Sigmoid colon (tissue), 7 donors: ENCODE measurements around the gene RSPH6A. TPM values are rescaled to one million over a fixed set of nuclear protein-coding genes. Genes with fewer than 3 reads are reported as not detected.
A peak's percentile ranks its signal among the peaks of the same experiment; 100 is the strongest.

ENCODE experiments used
- DNase-seq: peaks from one replicate; pipeline ENCODE4 v3.0.0-alpha.2; 2019
- H3K27ac ChIP-seq, 4 donors: fragments of 200-600 bp; sonication (generic); one replicate each; pipeline ENCODE4 v1.5.1; 2016 to 2019; ENCODE audit warnings: mild to moderate bottlenecking in 1 of 4
- H3K27me3 ChIP-seq, 3 donors: fragments of 200-600 bp; sonication (generic); one replicate each; pipeline ENCODE4 v1.5.1; 2019; ENCODE audit warnings: mild to moderate bottlenecking in 1 of 3
- H3K36me3 ChIP-seq, 4 donors: fragments of 200-600 bp; sonication (generic); one replicate each; pipeline ENCODE4 v1.5.1; 2016 to 2019
- H3K4me1 ChIP-seq, 4 donors: fragments of 200-600 bp; sonication (generic); one replicate each; pipeline ENCODE4 v1.5.1; 2017 to 2019
- H3K4me3 ChIP-seq, 4 donors: fragments of 200-600 bp; sonication (generic); one replicate each; pipeline ENCODE4 v1.5.1; 2017 to 2019; ENCODE audit warnings: mild to moderate bottlenecking in 2 of 4, moderate library complexity in 1 of 4
- H3K9me3 ChIP-seq, 4 donors: fragments of 200-600 bp in 3 of 4; sonication (generic) in 3 of 4; one replicate each; pipeline versions ENCODE4 v1.5.1 to v1.6.1; 2013 to 2019
- CTCF ChIP-seq, 4 experiments: fragments of 450-650 bp in 3 of 4; fragments of 200-600 bp in 1 of 4; IDR thresholded peaks; one replicate each; pipeline ENCODE4 v1.5.1; 2016 to 2019; ENCODE audit warnings: antibody characterized with exemption in 4 of 4, mild to moderate bottlenecking in 3 of 4, moderate library complexity in 2 of 4
- EP300 ChIP-seq, 4 donors: sonication (generic); formaldehyde crosslinking; IDR thresholded peaks; one replicate each; pipeline ENCODE4 v1.6.1; 2017; ENCODE audit warnings: antibody characterized with exemption in 4 of 4
- POLR2A ChIP-seq, 2 donors: fragments of 450-650 bp; IDR thresholded peaks; one replicate each; pipeline ENCODE4 v1.6.1; 2016; ENCODE audit warnings: antibody characterized with exemption in 2 of 2, mild to moderate bottlenecking in 2 of 2, moderate library complexity in 2 of 2
- POLR2AphosphoS5 ChIP-seq, 4 donors: sonication (generic); formaldehyde crosslinking; IDR thresholded peaks; one replicate each; pipeline ENCODE4 v1.6.1; 2017; ENCODE audit warnings: antibody characterized with exemption in 4 of 4
- WGBS, 2 donors: extraction: QIAGEN DNeasy Blood & Tissue Kit; methylation state at CpG; one replicate each; pipeline ENCODE4 v1.1.7; 2013; 5-methylcytosine and 5-hydroxymethylcytosine counted together
- intact Hi-C: fragments of 100-400 bp; cut with DNase I; formaldehyde crosslinking; loops from one replicate; pipeline ENCODE4 v1.15.1; 2023
- polyA plus RNA-seq, 3 donors: library from polyadenylated mRNA; stranded (reverse); fragments of 200-250 nt; gene quantifications; one replicate each; pipeline ENCODE4 v1.2.3, GENCODE V29; 2013
- total RNA-seq, 4 donors: library from RNA; depleted of rRNA; stranded (reverse); fragments of >200 nt; gene quantifications; one replicate each; pipeline ENCODE4 v1.1.0, GENCODE V29; 2016
- donor health status: healthy with polysubstance abuse.
- donor health status: Bipolar disorder and iron deficiency.
- donor health status: healthy.

Gene RSPH6A
- total and polyA plus RNA-seq, 7 donors: 0.12 TPM; not detected in 6

- Histone ChIP-seq H3K4me1 (peaks cover 0 to 23% (median 19%) of the 10 kb centered on the region in 4 donors), H3K27ac (peak within 1 kb of the TSS; percentile 72 to 92 (median 83)), H3K36me3 (peaks cover 0 to 33% (median 15%) of the 10 kb centered on the region in 4 donors), H3K4me3 (peak within 1 kb of the TSS; percentile 56 to 86 (median 74)), H3K9me3 (no peaks in the 10 kb centered on the region), H3K27me3 (no peaks in the 10 kb centered on the region)
- intact Hi-C loops: loop anchor here (5.0 kb wide), 2 partner anchors 100 to 465 kb away; partner anchors contain the start of genes QPCTL and SNRPD2
- DNase-seq: peak; percentile 100
- peak; percentile 9 to 65 (median 56) for TF ChIP-seq POLR2AphosphoS5 (IDR thresholded peaks at IDR 0.05)
- TF ChIP-seq EP300 (IDR thresholded peaks at IDR 0.05): no peak
- TF ChIP-seq POLR2A (IDR thresholded peaks at IDR 0.05): no peak
- no peak for TF ChIP-seq CTCF (IDR thresholded peaks at IDR 0.05)
- WGBS, 2 donors: 0 to 1% methylated on average over 86 of the region's 86 CpGs
These were observed 22.5 kb downstream of the RSPH6A start, which contains the start of gene DMWD for GRCh38 chr19:45792470-45793177. DMWD (minus strand) TSS chr19:45792845; CDS start chr19:45792756, 89 bp downstream.

GRCh38 chr19:45791744-45792469 lies 23.2 kb downstream of the RSPH6A start:
- DNase-seq: no peak
- intact Hi-C loops: loop anchor here (5.0 kb wide), 2 partner anchors 100 to 465 kb away; partner anchors contain the start of genes QPCTL and SNRPD2
- Histone ChIP-seq H3K36me3 (peaks cover 0 to 41% (median 16%) of the 10 kb centered on the region in 4 donors), H3K27ac (peak overlapping the region; percentile 72 to 92 (median 83)), H3K4me3 (peak overlapping the region; percentile 56 to 86 (median 74)), H3K27me3 (no peaks in the 10 kb centered on the region), H3K4me1 (peaks cover 0 to 23% (median 19%) of the 10 kb centered on the region in 4 donors), H3K9me3 (no peaks in the 10 kb centered on the region)
- 8% methylated on average over 31 of the region's 31 CpGs for WGBS, 2 donors
- TF ChIP-seq POLR2AphosphoS5 (IDR thresholded peaks at IDR 0.05): no peak
- TF ChIP-seq EP300 (IDR thresholded peaks at IDR 0.05): no peak
- no peak for TF ChIP-seq CTCF (IDR thresholded peaks at IDR 0.05)
- TF ChIP-seq POLR2A (IDR thresholded peaks at IDR 0.05): no peak

- H3K4me3 ChIP-seq: no peak overlapping the region
- peaks cover 0 to 50% (median 24%) of the 10 kb centered on the region in 4 donors for H3K36me3 ChIP-seq
- WGBS, 2 donors: 55 to 88% methylated on average over 8 of the region's 8 CpGs
- peaks cover 0 to 25% (median 21%) of the 10 kb centered on the region in 4 donors for H3K4me1 ChIP-seq
- H3K27me3 ChIP-seq: no peaks in the 10 kb centered on the region
- intact Hi-C loops: loop anchor here (5.0 kb wide), 2 partner anchors 99 to 464 kb away; partner anchors contain the start of genes QPCTL and SNRPD2
- peak overlapping the region in 1 of 4 donors; percentile 91 for H3K27ac ChIP-seq
- H3K9me3 ChIP-seq: no peaks in the 10 kb centered on the region
- TF ChIP-seq POLR2A (IDR thresholded peaks at IDR 0.05): no peak
- no peak for TF ChIP-seq EP300 (IDR thresholded peaks at IDR 0.05)
- no peak for TF ChIP-seq POLR2AphosphoS5 (IDR thresholded peaks at IDR 0.05)
- no peak for TF ChIP-seq CTCF (IDR thresholded peaks at IDR 0.05)
- no peak for DNase-seq
These were observed 24.2 kb downstream of the RSPH6A start for GRCh38 chr19:45790942-45791341.

- 94 to 96% methylated on average over 15 of the region's 15 CpGs for WGBS, 2 donors
- Histone ChIP-seq H3K27ac (no peak overlapping the region), H3K9me3 (no peaks in the 10 kb centered on the region), H3K27me3 (no peaks in the 10 kb centered on the region), H3K4me1 (peaks cover 0 to 42% (median 38%) of the 10 kb centered on the region in 4 donors), H3K36me3 (peaks cover 0 to 60% (median 30%) of the 10 kb centered on the region in 4 donors), H3K4me3 (no peak overlapping the region)
- intact Hi-C loops: loop anchor here (10.0 kb wide), 1 partner anchor 284 kb away; the partner anchor contains the start of gene VASP
- TF ChIP-seq EP300 (IDR thresholded peaks at IDR 0.05) (no peak), POLR2A (IDR thresholded peaks at IDR 0.05) (no peak), POLR2AphosphoS5 (IDR thresholded peaks at IDR 0.05) (no peak), CTCF (IDR thresholded peaks at IDR 0.05) (no peak)
- no peak for DNase-seq
These were observed 25.9 kb downstream of the RSPH6A start for GRCh38 chr19:45789035-45789786.
